GM18870 (cell line): ENCODE results near the gene FNDC10.

Experiments used
- ATAC-seq: cut with Tn5 transposase; IDR thresholded peaks from one replicate; pipeline ENCODE4 v1.9.1; 2021; ENCODE audit warnings: moderate library complexity; ENCODE audit not compliant: unreplicated experiment

The FNDC10 gene

GRCh38 chr1:1627829-1628753 lies 28.2 kb upstream of the FNDC10 start:
- ATAC-seq: no peak

GRCh38 chr1:1627261-1627828 lies 27.4 kb upstream of the FNDC10 start:
- no peak for ATAC-seq

GRCh38 chr1:1626207-1627141 lies 26.5 kb upstream of the FNDC10 start:
- no peak for ATAC-seq

GRCh38 chr1:1625824-1626206 lies 25.9 kb upstream of the FNDC10 start:
- no peak for ATAC-seq

GRCh38 chr1:1625404-1625775 lies 25.5 kb upstream of the FNDC10 start:
- ATAC-seq: no peak

- ATAC-seq: no peak
Measured at GRCh38 chr1:1624443-1625403, 24.8 kb upstream of the FNDC10 start.

- no peak for ATAC-seq
Measured at GRCh38 chr1:1623631-1624442, 23.9 kb upstream of the FNDC10 start.

GRCh38 chr1:1623181-1623630 lies 23.3 kb upstream of the FNDC10 start:
- no peak for ATAC-seq

- no peak for ATAC-seq
Measured at GRCh38 chr1:1622788-1623094, 22.8 kb upstream of the FNDC10 start.

GRCh38 chr1:1622010-1622787 lies 22.3 kb upstream of the FNDC10 start:
- no peak for ATAC-seq

GRCh38 chr1:1621173-1622009 lies 21.5 kb upstream of the FNDC10 start:
- ATAC-seq: no peak

- no peak for ATAC-seq
Measured at GRCh38 chr1:1620433-1621139, 20.7 kb upstream of the FNDC10 start.

- ATAC-seq: no peak
Measured at GRCh38 chr1:1619917-1620361, 20.0 kb upstream of the FNDC10 start.

- ATAC-seq: no peak
Measured at GRCh38 chr1:1618396-1619068, 18.6 kb upstream of the FNDC10 start.

GRCh38 chr1:1617925-1618324 lies 18.0 kb upstream of the FNDC10 start:
- ATAC-seq: no peak

- no peak for ATAC-seq
Measured at GRCh38 chr1:1617516-1617915, 17.6 kb upstream of the FNDC10 start.

- ATAC-seq: no peak
Measured at GRCh38 chr1:1616838-1617237, 16.9 kb upstream of the FNDC10 start.
